Embryonic facial prominence (tissue), 1 donor: ENCODE measurements around the gene ADH7.
A peak's percentile ranks its signal among the peaks of the same experiment; 100 is the strongest.

Experiments
- DNase-seq: peaks from one replicate; pipeline ENCODE4 v3.0.0-alpha.2; 2016; ENCODE audit errors: extremely low spot score

The ADH7 gene

GRCh38 chr4:99435154-99435553 is at the start of gene ADH7:
ADH7 (minus strand) TSS chr4:99435342; CDS start chr4:99435233, 109 bp downstream.
- DNase-seq = no peak

- no peak for DNase-seq
Observed at GRCh38 chr4:99483636-99484035, 48.5 kb upstream of the ADH7 start.

GRCh38 chr4:99473131-99473530 is 38.0 kb upstream of the ADH7 start:
- no peak for DNase-seq

DNA sequence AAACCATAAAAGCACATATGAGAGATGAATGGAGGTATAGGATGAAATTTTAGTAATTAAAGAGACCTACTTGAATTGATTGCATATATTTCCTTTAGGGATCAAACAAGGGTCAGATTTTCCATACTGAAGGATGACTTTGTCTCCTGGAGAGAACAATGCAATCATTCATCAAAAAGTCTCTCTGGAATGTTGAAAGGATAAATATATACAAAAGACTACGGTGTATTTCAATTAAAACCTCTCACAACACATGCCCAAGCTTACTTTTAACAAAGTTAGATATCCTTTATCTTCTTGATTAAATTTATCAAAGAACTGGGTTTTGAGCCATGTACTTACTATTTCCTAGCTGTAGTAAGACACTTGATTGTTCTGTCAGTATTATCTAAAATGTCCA is 36.8 kb upstream of the ADH7 start:
- DNase-seq = no peak

DNA sequence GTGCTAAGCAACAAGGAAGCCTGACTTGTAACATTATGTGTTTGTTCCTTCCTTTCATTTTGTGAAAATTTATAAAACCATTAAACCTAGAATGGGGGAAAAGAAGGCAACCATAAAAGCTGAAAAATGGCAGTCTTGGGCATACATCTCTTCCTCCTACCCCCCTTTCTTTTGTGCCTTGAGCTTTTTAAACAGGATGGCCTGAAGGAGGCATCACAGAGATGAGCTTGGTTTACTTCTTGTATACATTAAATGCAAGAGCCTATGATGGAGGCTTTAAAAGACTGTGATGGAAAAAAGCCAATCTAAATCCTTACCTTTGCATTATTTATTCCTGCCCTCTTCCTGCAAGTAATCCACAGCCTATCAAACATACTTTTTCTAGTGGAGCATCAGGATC is 36.2 kb upstream of the ADH7 start:
- DNase-seq = no peak

- no peak for DNase-seq
Observed at GRCh38 chr4:99468889-99469288, 33.7 kb upstream of the ADH7 start.

DNA sequence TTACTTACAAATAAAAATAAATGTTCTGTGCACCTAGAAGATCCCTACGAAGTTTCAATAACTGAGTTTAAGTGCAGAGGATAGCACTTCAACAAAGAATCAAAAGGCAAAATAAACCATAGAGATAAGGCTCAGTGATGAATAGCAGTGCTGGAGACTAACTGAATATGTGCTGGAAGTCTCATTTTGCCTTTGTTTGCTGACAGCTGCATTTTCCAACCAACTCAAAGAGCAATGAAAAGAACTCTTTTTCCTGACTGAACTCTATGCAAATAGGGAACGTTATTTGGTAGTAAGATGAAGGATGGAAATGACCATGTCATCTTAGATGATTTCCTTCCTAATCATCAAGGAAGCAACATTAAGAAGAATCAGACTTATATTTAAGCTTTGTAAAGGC is 32.7 kb upstream of the ADH7 start:
- no peak for DNase-seq

- DNase-seq = no peak
Observed at GRCh38 chr4:99463566-99463965, 28.4 kb upstream of the ADH7 start.

DNA sequence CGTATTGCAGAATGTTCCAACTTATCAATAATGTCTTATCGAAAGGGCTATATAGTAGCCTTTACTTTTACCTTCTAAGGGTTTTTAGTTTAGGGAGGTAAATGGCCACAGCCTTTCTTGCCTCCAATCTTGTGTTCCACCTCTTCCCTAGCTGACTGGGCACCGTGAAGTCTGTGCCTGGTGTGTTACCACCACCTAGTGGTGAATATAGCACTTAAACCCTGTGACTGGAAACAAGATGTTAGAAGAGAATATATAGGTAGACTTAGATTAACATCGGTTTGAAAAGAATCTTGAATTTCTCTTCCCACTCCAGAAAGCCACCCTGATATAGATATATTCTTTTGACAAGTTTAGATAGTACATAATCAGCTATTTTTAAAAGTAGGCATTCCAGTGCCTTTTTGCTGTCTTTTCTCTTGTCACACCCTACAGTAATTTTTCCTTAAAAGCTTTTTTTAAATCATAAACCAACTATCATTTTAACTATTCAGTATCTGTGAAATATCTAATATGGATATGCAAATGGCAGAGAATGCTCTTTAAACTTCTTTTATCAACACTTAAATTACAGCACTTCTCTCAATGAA is 27.8 kb upstream of the ADH7 start:
- peak; percentile 59 for DNase-seq

DNA sequence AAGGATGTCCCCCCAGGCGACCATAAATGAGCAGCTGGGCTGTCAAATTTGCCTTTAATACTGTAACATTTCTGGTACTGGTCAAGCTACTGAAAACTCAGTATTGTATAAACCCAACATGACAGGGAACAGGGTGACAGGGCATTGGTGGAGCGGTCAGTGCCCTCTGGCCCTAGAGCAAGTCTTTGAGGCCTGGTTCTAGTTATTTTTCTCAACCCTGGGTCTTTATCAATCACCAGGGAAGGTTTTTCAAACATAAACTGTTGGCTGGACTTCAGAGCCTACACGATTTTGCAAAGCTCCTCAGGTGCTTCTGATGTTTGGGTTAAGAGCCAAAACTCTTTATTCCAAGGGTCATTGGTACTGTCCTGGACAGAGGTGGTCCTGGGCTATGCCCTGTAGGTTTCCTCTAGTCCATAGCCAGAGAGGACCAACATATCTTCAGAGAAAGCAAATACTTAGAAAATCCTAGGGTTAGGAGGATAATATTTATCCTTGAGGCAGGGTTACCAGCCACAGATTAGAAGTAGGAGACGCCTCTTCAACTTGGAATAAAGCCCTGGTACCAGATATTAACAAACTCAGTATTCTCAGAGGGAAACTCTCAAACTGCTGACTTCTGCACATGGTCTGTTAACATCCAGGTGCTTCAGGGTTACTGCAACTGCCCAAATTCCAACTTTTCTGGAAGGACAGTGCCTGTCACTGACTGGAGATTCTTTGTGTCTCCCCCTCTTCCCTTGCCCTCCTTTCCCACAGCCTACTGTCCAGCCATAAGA is 26.7 kb upstream of the ADH7 start:
- no peak for DNase-seq

GRCh38 chr4:99459546-99460042 is 24.5 kb upstream of the ADH7 start:
- no peak for DNase-seq

- no peak for DNase-seq
Observed at GRCh38 chr4:99458911-99459447, 23.8 kb upstream of the ADH7 start.

GRCh38 chr4:99457676-99458075 is 22.5 kb upstream of the ADH7 start:
- DNase-seq = no peak

GRCh38 chr4:99457270-99457669 is 22.1 kb upstream of the ADH7 start:
- DNase-seq = no peak

GRCh38 chr4:99447513-99447912 is 12.4 kb upstream of the ADH7 start:
- DNase-seq = no peak

DNA sequence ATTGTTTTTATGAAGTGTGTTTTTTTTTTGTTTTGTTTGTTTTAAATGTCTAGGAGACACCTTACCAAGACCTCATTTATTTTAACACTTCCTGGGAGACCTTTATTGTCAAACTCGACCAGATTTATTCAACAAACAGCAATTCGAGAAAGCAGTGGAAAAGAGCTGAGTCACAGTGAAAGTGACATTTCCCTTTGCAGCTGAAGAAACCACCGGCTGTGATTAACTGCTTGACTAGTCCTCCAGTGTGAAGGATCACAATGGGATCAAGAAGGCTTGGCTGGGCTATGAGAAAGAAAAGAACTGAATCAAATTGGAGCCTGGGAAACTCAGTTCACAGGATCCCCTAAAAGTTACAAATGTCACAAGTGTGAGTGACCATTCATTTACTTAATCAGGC is 11.9 kb upstream of the ADH7 start:
- DNase-seq = no peak

- DNase-seq = no peak
Observed at GRCh38 chr4:99438405-99438780, 3.3 kb upstream of the ADH7 start.

DNA sequence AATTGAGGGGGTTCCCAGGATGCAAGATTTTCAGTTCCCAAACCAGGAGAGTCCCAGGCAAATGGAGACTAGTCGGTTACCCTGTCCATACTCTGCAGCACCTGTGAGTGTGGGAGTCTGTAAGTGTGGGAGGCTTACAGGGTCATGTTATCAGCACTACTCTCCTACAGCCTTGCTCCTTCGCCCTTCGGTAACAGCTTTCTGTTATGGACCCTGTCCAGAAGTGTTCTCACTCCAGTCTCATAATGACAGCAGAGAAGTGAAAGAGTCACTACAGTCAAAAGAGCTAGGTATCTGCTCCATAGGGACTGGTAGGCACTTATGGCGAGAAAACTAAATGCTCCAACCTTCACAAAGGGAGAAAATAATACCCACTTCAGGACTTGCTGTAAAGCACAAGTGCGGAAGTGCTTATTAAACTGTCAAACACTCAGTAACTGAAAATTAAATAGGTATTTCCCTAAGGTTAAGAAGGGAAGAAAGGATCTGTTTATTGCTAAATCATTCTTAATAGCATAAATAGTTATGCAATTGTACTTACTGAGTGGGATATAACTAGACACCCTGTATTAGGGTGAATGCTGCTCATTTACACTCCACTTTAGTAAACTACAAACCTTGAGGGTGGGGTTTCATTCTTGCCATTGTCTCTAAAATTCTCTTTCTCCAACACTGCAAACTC is 2.7 kb upstream of the ADH7 start:
- DNase-seq = no peak

- no peak for DNase-seq
Observed at GRCh38 chr4:99436976-99437722, 2.0 kb upstream of the ADH7 start.

GRCh38 chr4:99436462-99436861 is 1.3 kb upstream of the ADH7 start:
- DNase-seq = no peak

DNA sequence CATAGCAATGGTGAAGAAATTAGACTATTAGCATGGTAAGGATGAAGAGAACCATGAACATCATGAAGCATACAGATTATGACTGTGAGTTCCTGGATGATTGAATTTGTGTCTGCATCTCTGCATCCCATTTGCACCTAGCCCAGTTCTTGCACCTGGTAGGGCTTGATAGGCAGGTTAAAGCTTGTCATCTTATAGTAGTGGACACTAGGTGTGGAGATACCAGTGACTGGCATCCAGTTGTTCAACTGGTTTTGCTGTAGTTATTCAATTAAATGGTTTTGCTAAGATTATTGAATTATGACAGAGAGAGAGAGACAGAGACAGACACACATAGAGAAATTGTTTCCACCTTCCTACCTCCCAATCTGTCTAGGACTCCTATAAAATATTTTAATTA is 5.0 kb downstream of the ADH7 start:
- no peak for DNase-seq

DNA sequence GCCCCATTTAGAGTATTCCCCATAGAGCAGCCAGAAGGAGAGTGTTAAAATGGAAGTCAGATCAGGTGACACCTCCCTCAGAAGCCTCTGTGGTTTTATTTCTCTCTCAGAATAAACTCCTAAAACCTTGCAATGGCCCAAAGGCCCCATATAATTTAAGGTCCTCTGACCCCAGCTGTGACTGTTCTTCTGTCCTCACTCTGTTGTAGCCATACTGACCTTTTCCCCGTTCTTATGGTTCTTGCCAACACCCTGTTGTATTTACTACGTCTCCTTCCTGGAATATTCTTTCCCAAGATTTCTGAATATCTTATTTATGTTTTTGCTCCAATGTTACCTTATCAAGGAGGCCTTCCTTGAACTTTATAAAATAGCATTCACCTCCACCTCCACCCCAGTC is 18.0 kb downstream of the ADH7 start:
- no peak for DNase-seq
